KBM-7 (cell line): ENCODE measurements around the gene DMRTC2.

ENCODE experiments used
- DNase-seq: peaks from one replicate; pipeline ENCODE4 v3.0.0-alpha.2; 2015
- in situ Hi-C: fragments of 300-500 bp; cut with MboI; formaldehyde crosslinking; loops from 2 replicates; pipeline ENCODE4 v1.14.3; 2020; ENCODE audit warnings: low sequenced_read_pairs, low pct_unique_long_range_greater_than_20kb, mixed read lengths

DMRTC2 gene

GRCh38 chr19:41845001-41845050, at the start of gene DMRTC2:
Gene DMRTC2, plus strand, starts transcription at chr19:41845042. Its CDS starts 2,387 bp downstream, at chr19:41847429.
- no peak for DNase-seq
- in situ Hi-C loops: no loop called here

GRCh38 chr19:41796362-41796761, 48.5 kb upstream of the DMRTC2 start, which contains the start of gene CEACAM3:
Gene CEACAM3, plus strand, starts transcription at chr19:41796587. Its CDS starts 91 bp downstream, at chr19:41796678.
- in situ Hi-C loops: no loop called here
- DNase-seq: no peak

- in situ Hi-C loops: no loop called here
- no peak for DNase-seq
Observed at GRCh38 chr19:41796901-41797300, 47.9 kb upstream of the DMRTC2 start.

- DNase-seq: no peak
- in situ Hi-C loops: no loop called here
Observed at GRCh38 chr19:41799444-41800000, 45.3 kb upstream of the DMRTC2 start.

- DNase-seq: no peak
- in situ Hi-C loops: no loop called here
Observed at GRCh38 chr19:41801031-41801430, 43.8 kb upstream of the DMRTC2 start.

GRCh38 chr19:41801792-41802211, 43.0 kb upstream of the DMRTC2 start:
- in situ Hi-C loops: no loop called here
- DNase-seq: peak; percentile 71

GRCh38 chr19:41802770-41803169, 42.1 kb upstream of the DMRTC2 start:
- no peak for DNase-seq
- in situ Hi-C loops: no loop called here

GRCh38 chr19:41804336-41804735, 40.5 kb upstream of the DMRTC2 start:
- DNase-seq: no peak
- in situ Hi-C loops: no loop called here

GRCh38 chr19:41807176-41807575, 37.7 kb upstream of the DMRTC2 start:
- in situ Hi-C loops: no loop called here
- DNase-seq: no peak

GRCh38 chr19:41808663-41809566, 35.9 kb upstream of the DMRTC2 start:
- peak; percentile 63 for DNase-seq
- in situ Hi-C loops: no loop called here

- no peak for DNase-seq
- in situ Hi-C loops: no loop called here
Observed at GRCh38 chr19:41810301-41810700, 34.5 kb upstream of the DMRTC2 start.

GRCh38 chr19:41811036-41811435, 33.8 kb upstream of the DMRTC2 start:
- DNase-seq: peak; percentile 83

GRCh38 chr19:41811981-41812380, 32.9 kb upstream of the DMRTC2 start:
- no peak for DNase-seq
- in situ Hi-C loops: no loop called here

More at GRCh38 chr19:41811036-41811435, 33.8 kb upstream of the DMRTC2 start:
- in situ Hi-C loops: no loop called here

GRCh38 chr19:41813911-41814310, 30.9 kb upstream of the DMRTC2 start:
- DNase-seq: no peak
- in situ Hi-C loops: no loop called here

GRCh38 chr19:41815301-41815700, 29.5 kb upstream of the DMRTC2 start:
- in situ Hi-C loops: no loop called here

GRCh38 chr19:41816761-41817160, 28.1 kb upstream of the DMRTC2 start:
- DNase-seq: no peak
- in situ Hi-C loops: no loop called here

More at GRCh38 chr19:41815301-41815700, 29.5 kb upstream of the DMRTC2 start:
- no peak for DNase-seq

- in situ Hi-C loops: no loop called here
- peak; percentile 79 for DNase-seq
Observed at GRCh38 chr19:41821003-41821735, 23.7 kb upstream of the DMRTC2 start.

GRCh38 chr19:41837981-41838708, 6.7 kb upstream of the DMRTC2 start:
- in situ Hi-C loops: no loop called here
- DNase-seq: no peak

- no peak for DNase-seq
- in situ Hi-C loops: no loop called here
Observed at GRCh38 chr19:41839211-41839610, 5.6 kb upstream of the DMRTC2 start.

GRCh38 chr19:41843371-41843770, 1.5 kb upstream of the DMRTC2 start:
- no peak for DNase-seq
- in situ Hi-C loops: no loop called here
